Loucy (cell line): ENCODE data around the gene BCL11A.

Experiments
- CTCF ChIP-seq: fragments of 200-600 bp; sonication (generic); conservative IDR thresholded peaks from 2 replicates; pipeline ENCODE4 v1.5.1; 2014; ENCODE audit warnings: mild to moderate bottlenecking, antibody characterized with exemption, low read length
- EZH2phosphoT487 ChIP-seq: fragments of 200-600 bp; IDR thresholded peaks from 2 replicates; pipeline ENCODE4 v1.6.1; 2018; ENCODE audit warnings: antibody characterized with exemption, mild to moderate bottlenecking, moderate library complexity, borderline replicate concordance

GRCh38 chr2:60474301-60474700 is 79.2 kb downstream of the BCL11A start:
- TF ChIP-seq CTCF (no peak), EZH2phosphoT487 (no peak)
